Neural cell (in vitro differentiated cells): ENCODE data around the gene CD72. TPM values are rescaled to one million over a fixed set of nuclear protein-coding genes. Genes with fewer than 3 reads are reported as not detected.

ENCODE experiments used
- H2AFZ ChIP-seq: fragments of 200-600, 300-800 bp; sonication (generic), shearing (Covaris generic); 2 replicates; pipeline ENCODE4 v1.6.0; 2014; ENCODE audit warnings: low read depth, mild to moderate bottlenecking, antibody characterized with exemption, low read length, moderate library complexity
- H3F3A ChIP-seq: fragments of 200-600 bp; shearing (Covaris generic); 2 replicates; pipeline ENCODE4 v1.6.1; 2016; ENCODE audit warnings: mild to moderate bottlenecking, moderate library complexity, mixed read lengths, antibody characterized with exemption, low read length; ENCODE audit not compliant: insufficient read depth, poor library complexity, severe bottlenecking
- H3K27ac ChIP-seq: fragments of 200-600, 300-800 bp; sonication (generic), shearing (Covaris generic); 2 replicates; pipeline ENCODE4 v1.5.1; 2014; ENCODE audit warnings: mild to moderate bottlenecking, low read length, moderate library complexity
- H3K27me3 ChIP-seq: fragments of 300-800, 200-600 bp; sonication (generic), shearing (Covaris generic); 2 replicates; pipeline ENCODE4 v1.6.0; 2014; ENCODE audit warnings: mild to moderate bottlenecking, low read depth, low read length, moderate library complexity; ENCODE audit not compliant: insufficient read depth
- H3K36me3 ChIP-seq: fragments of 300-800, 200-600 bp; sonication (generic), shearing (Covaris generic); 2 replicates; pipeline ENCODE4 v1.5.1; 2014; ENCODE audit warnings: mild to moderate bottlenecking, antibody characterized with exemption, low read length, moderate library complexity; ENCODE audit not compliant: insufficient read depth
- H3K4me2 ChIP-seq: fragments of 300-800, 200-600 bp; sonication (generic), shearing (Covaris generic); 2 replicates; pipeline ENCODE4 v1.6.0; 2014; ENCODE audit warnings: mild to moderate bottlenecking, low read length
- H3K4me3 ChIP-seq: fragments of 300-800, 200-600 bp; sonication (generic), shearing (Covaris generic); 2 replicates; pipeline ENCODE4 v1.5.1; 2014; ENCODE audit warnings: mild to moderate bottlenecking, low read length, moderate library complexity
- H3K79me2 ChIP-seq: fragments of 200-600 bp; shearing (Covaris generic); replicated peaks from 2 replicates; pipeline ENCODE4 v1.6.0; 2014; ENCODE audit warnings: mild to moderate bottlenecking, low read length, moderate library complexity; ENCODE audit not compliant: insufficient read depth
- H3K9ac ChIP-seq: fragments of 300-800, 200-600 bp; sonication (generic), shearing (Covaris generic); 2 replicates; pipeline ENCODE4 v1.6.1; 2016; ENCODE audit warnings: mild to moderate bottlenecking, low read length, mixed read lengths
- H3K9me2 ChIP-seq: fragments of 200-600 bp; shearing (Covaris generic); 2 replicates; pipeline ENCODE4 v1.6.1; 2016; ENCODE audit warnings: mild to moderate bottlenecking, low read length, mixed read lengths; ENCODE audit not compliant: insufficient read depth
- H3K9me3 ChIP-seq: fragments of 200-600, 300-800 bp; sonication (generic), shearing (Covaris generic); 2 replicates; pipeline ENCODE4 v1.6.1; 2016; ENCODE audit warnings: mild to moderate bottlenecking, mixed run types, low read length, moderate library complexity, mixed read lengths
- H4K20me1 ChIP-seq: fragments of 200-600 bp; shearing (Covaris generic); 2 replicates; pipeline ENCODE4 v1.6.1; 2016; ENCODE audit warnings: mild to moderate bottlenecking, mixed run types; ENCODE audit not compliant: insufficient read depth
- CTCF ChIP-seq: fragments of 450-650 bp; IDR thresholded peaks from 2 replicates; pipeline ENCODE4 v1.5.1; 2014; ENCODE audit warnings: antibody characterized with exemption, mild to moderate bottlenecking, moderate library complexity; ENCODE audit not compliant: poor library complexity, severe bottlenecking
- EP300 ChIP-seq: fragments of 450-650 bp; conservative IDR thresholded peaks from 2 replicates; pipeline ENCODE4 v1.6.1; 2014; ENCODE audit warnings: antibody characterized with exemption, mild to moderate bottlenecking, moderate library complexity; ENCODE audit not compliant: poor library complexity, severe bottlenecking
- EZH2 ChIP-seq: fragments of 200-600, 300-800 bp; shearing (Covaris generic), sonication (generic); IDR thresholded peaks from 2 replicates; pipeline ENCODE4 v1.6.1; 2014; ENCODE audit warnings: antibody characterized with exemption, low read length, borderline replicate concordance, mild to moderate bottlenecking; ENCODE audit not compliant: insufficient read depth, poor library complexity, severe bottlenecking
- MXI1 ChIP-seq: fragments of 450-650 bp; conservative IDR thresholded peaks from 2 replicates; pipeline ENCODE4 v1.6.1; 2014; ENCODE audit warnings: antibody characterized with exemption, mild to moderate bottlenecking; ENCODE audit not compliant: poor library complexity, severe bottlenecking
- POLR2AphosphoS5 ChIP-seq: IDR thresholded peaks from 2 replicates; pipeline ENCODE4 v1.6.1; 2012
- RAD21 ChIP-seq: fragments of 450-650 bp; conservative IDR thresholded peaks from 2 replicates; pipeline ENCODE4 v1.6.1; 2014; ENCODE audit warnings: antibody characterized with exemption, mild to moderate bottlenecking, moderate library complexity
- REST ChIP-seq: IDR thresholded peaks from 2 replicates; pipeline ENCODE4 v1.6.1; 2012; ENCODE audit warnings: borderline replicate concordance
- SMC3 ChIP-seq: fragments of 450-650 bp; conservative IDR thresholded peaks from 2 replicates; pipeline ENCODE4 v1.6.1; 2014; ENCODE audit warnings: antibody characterized with exemption, mild to moderate bottlenecking, moderate library complexity; ENCODE audit not compliant: poor library complexity
- TAF1 ChIP-seq: IDR thresholded peaks from 2 replicates; pipeline ENCODE4 v1.6.1; 2012; ENCODE audit warnings: low read depth
- polyA plus RNA-seq: library from polyadenylated mRNA; depleted of rRNA; stranded (reverse); fragments of >200 nt; gene quantifications from 2 replicates; pipeline ENCODE4 v1.2.3, GENCODE V29; 2014

The CD72 gene
- polyA plus RNA-seq, 1 donor from 2014 or later, result not detected

GRCh38 chr9:35564658-35565061 lies 53.6 kb downstream of the CD72 start:
- Histone ChIP-seq H3K9ac (no peak overlapping the region), H3K4me2 (no peak overlapping the region), H2AFZ (no peak overlapping the region), H3K4me3 (no peak overlapping the region), H3K27ac (no peak overlapping the region), H3K27me3 (no peaks in the 10 kb centered on the region), H3F3A (no peaks in the 10 kb centered on the region), H3K79me2 (no peaks in the 10 kb centered on the region), H4K20me1 (no peaks in the 10 kb centered on the region), H3K9me2 (no peaks in the 10 kb centered on the region), H3K9me3 (no peaks in the 10 kb centered on the region), H3K36me3 (no peaks in the 10 kb centered on the region)
- TF ChIP-seq CTCF (no peak), EP300 (no peak), RAD21 (no peak), SMC3 (no peak), EZH2 (no peak), REST (no peak), POLR2AphosphoS5 (no peak)

GRCh38 chr9:35563791-35564197 lies 54.4 kb downstream of the CD72 start:
- no peaks in the 10 kb centered on the region for H4K20me1 ChIP-seq
- H3K36me3 ChIP-seq, result no peaks in the 10 kb centered on the region
- no peak overlapping the region for H3K9ac ChIP-seq
- no peak overlapping the region for H3K4me3 ChIP-seq
- no peaks in the 10 kb centered on the region for H3K27me3 ChIP-seq
- TF ChIP-seq SMC3 (no peak), RAD21 (no peak), CTCF (no peak), EP300 (no peak), EZH2 (no peak), REST (no peak), TAF1 (no peak), MXI1 (no peak), POLR2AphosphoS5 (no peak)
- no peaks in the 10 kb centered on the region for H3K9me3 ChIP-seq
- no peaks in the 10 kb centered on the region for H3K9me2 ChIP-seq
- H3K27ac ChIP-seq, result no peak overlapping the region
- H3F3A ChIP-seq, result no peaks in the 10 kb centered on the region
- H3K4me2 ChIP-seq, result no peak overlapping the region
- H2AFZ ChIP-seq, result no peak overlapping the region
- H3K79me2 ChIP-seq, result no peaks in the 10 kb centered on the region
